ENCODE measurements around the gene NYAP1. TPM values are rescaled to one million over a fixed set of nuclear protein-coding genes. Genes with fewer than 3 reads are reported as not detected.
"Not testable (repeated sequence)": the region's sequence is repeated elsewhere in the genome, so short reads cannot be mapped to it uniquely, and the experiment has no call there.

Gene NYAP1
- total and polyA plus RNA-seq, 2 of the 8 experiments (the other 6 are each of a cell fraction or from before 2014, with no cell fraction given) = 1.9 to 4.6 TPM

DNA sequence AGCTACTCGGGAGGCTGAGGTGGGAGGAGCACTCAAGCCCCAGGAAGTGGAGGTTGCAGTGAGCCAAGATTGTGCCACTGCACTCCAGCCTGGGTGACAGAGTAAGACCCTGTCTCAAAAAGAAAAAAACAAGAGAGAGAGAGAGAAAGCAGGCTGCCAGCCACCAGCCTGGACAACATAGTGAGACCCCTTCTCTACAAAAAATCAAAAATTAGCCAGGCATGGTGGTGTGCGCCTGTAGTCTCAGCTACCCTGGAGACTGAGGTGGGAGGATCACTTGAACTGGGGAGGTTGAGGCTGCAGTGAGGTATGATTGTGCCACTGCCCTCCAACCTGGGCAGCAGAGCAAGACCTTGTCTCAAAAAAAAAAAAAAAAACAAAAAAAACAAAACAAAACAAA, 53.0 kb downstream of the NYAP1 start:
- POLR2A ChIA-PET (ENCODE audit: partially characterized antibody) = interaction anchor here (1.6 kb wide), 1 partner anchor 108 kb away, joined by 3 read pairs; the partner anchor contains the start of gene ZCWPW1
- CTCF ChIA-PET (ENCODE audit: partially characterized antibody) = interaction anchor here (1.2 to 26.5 kb wide), 3 partner anchors 16 to 54 kb away, joined by 4 to 341 read pairs (median 7); no protein-coding TSS in a partner anchor
- FAIRE-seq = not testable (repeated sequence)

More for the DNA sequence above, 53.0 kb downstream of the NYAP1 start:
- H4K5ac ChIP-seq (ENCODE audit: insufficient read length, low read depth, low read length); H3K27ac ChIP-seq (ENCODE audit: low read depth, low read length); H3K4me1 ChIP-seq (replicated peaks in 1 of 4; ENCODE audit: control insufficient read depth in 3 of 4, insufficient read depth in 4 of 4, low read length in 3 of 4); H3K56ac ChIP-seq (replicated peaks; ENCODE audit: insufficient read length, low read depth, low read length); H3K23me2 ChIP-seq (ENCODE audit: low read depth, low read length); H3K27me3 ChIP-seq (replicated peaks in 1 of 4; ENCODE audit: control insufficient read depth in 3 of 4, extremely low read depth in 1 of 4, insufficient read depth in 3 of 4, low read length in 3 of 4); H3K79me1 ChIP-seq (ENCODE audit: low read depth, low read length); H3K4me2 ChIP-seq (ENCODE audit: insufficient read depth in 1 of 2, low read depth in 2 of 2, low read length in 2 of 2); H3K14ac ChIP-seq (ENCODE audit: insufficient read length); H3K4ac ChIP-seq (replicated peaks; ENCODE audit: insufficient read length, low read depth, low read length); H4K91ac ChIP-seq (replicated peaks; ENCODE audit: insufficient read length, low read length); DNase-seq (ENCODE audit: low read depth in 1 of 2, low spot score in 2 of 2); H4K20me1 ChIP-seq (replicated peaks in 1 of 2; ENCODE audit: control insufficient read depth in 1 of 2, insufficient read depth in 2 of 2, low read length in 2 of 2); H2BK20ac ChIP-seq (ENCODE audit: low read length); H4K8ac ChIP-seq (ENCODE audit: extremely low read depth, insufficient read depth, low read length); H3K23ac ChIP-seq (ENCODE audit: insufficient read length); H2BK5ac ChIP-seq (ENCODE audit: low read depth, low read length); H3K9ac ChIP-seq (replicated peaks in 1 of 4; ENCODE audit: extremely low read depth in 1 of 4, low read depth in 3 of 4, low read length in 3 of 4); H2BK12ac ChIP-seq (ENCODE audit: low read depth, low read length); H3K18ac ChIP-seq (ENCODE audit: extremely low read depth, low read length); H3K4me3 ChIP-seq (ENCODE audit: extremely low read depth in 1 of 4, insufficient read depth in 2 of 4, low read depth in 3 of 4, low read length in 4 of 4); H3K36me3 ChIP-seq (ENCODE audit: control insufficient read depth in 2 of 4, insufficient read depth in 4 of 4, low read length in 3 of 4); H2AK5ac ChIP-seq (ENCODE audit: low read depth, low read length); H3K9me3 ChIP-seq (ENCODE audit: insufficient read depth in 2 of 2, low read depth in 1 of 2, low read length in 1 of 2); H2BK120ac ChIP-seq (replicated peaks; ENCODE audit: low read depth, low read length); H2AFZ ChIP-seq (ENCODE audit: low read length); H2BK15ac ChIP-seq (ENCODE audit: low read length): not testable (repeated sequence)
- WGBS, 2 experiments (ENCODE audit: extremely low coverage in 1 of 2, insufficient coverage in 1 of 2, insufficient read length in 1 of 2, insufficient replicate concordance in 2 of 2, low coverage in 1 of 2, low lambda C conversion rate in 2 of 2, missing lambda C conversion rate in 1 of 2) = 94% methylated on average over 2 of the region's 2 CpGs; no CpG with 5 or more reads in 1 of the 2 experiments
- peaks cover 0 to 13% of the 10 kb centered on the region in 2 experiments; a peak in 2 of 4 replicates for H3K79me2 ChIP-seq (ENCODE audit: control insufficient read depth in 1 of 2, insufficient read depth in 2 of 2, low read length in 2 of 2)

Data from H1 (cell line).